ENCODE measurements around the gene TSPAN12. TPM values are rescaled to one million over a fixed set of nuclear protein-coding genes. Genes with fewer than 3 reads are reported as not detected.
A peak's percentile ranks its signal among the peaks of the same experiment; 100 is the strongest.

The TSPAN12 gene
- total and polyA plus RNA-seq, 4 donors = 16.0 to 102 (median 22.8) TPM

- WGBS, 2 donors = 100% methylated on average over 1 of the region's 1 CpG
Measured at GRCh38 chr7:120799147-120799546, 58.8 kb downstream of the TSPAN12 start.

GRCh38 chr7:120797026-120797645 lies 60.8 kb downstream of the TSPAN12 start:
- Histone ChIP-seq H3K4me3 (no peak overlapping the region), H3K9ac (ENCODE audit: insufficient read depth in 1 of 2, low read length in 2 of 2) (no peak overlapping the region), H3K27me3 (ENCODE audit: control insufficient read depth in 3 of 3, insufficient read depth in 3 of 3, low read length in 2 of 3) (no peaks in the 10 kb centered on the region), H3K4me1 (ENCODE audit: control insufficient read depth in 5 of 5, insufficient read depth in 5 of 5, low read length in 5 of 5) (peaks cover 0 to 3% (median 0%) of the 10 kb centered on the region in 5 donors), H3K27ac (ENCODE audit: low read depth in 1 of 2, low read length in 1 of 2) (no peak overlapping the region), H3K36me3 (ENCODE audit: control insufficient read depth in 4 of 4, insufficient read depth in 4 of 4, low read length in 4 of 4) (no peaks in the 10 kb centered on the region), H3K9me3 (ENCODE audit: control insufficient read depth in 4 of 4, insufficient read depth in 3 of 4, low read length in 3 of 4) (no peaks in the 10 kb centered on the region)
- no peak for ATAC-seq (ENCODE audit: insufficient read depth, low FRiP score)
- TF ChIP-seq, protein P1, sequence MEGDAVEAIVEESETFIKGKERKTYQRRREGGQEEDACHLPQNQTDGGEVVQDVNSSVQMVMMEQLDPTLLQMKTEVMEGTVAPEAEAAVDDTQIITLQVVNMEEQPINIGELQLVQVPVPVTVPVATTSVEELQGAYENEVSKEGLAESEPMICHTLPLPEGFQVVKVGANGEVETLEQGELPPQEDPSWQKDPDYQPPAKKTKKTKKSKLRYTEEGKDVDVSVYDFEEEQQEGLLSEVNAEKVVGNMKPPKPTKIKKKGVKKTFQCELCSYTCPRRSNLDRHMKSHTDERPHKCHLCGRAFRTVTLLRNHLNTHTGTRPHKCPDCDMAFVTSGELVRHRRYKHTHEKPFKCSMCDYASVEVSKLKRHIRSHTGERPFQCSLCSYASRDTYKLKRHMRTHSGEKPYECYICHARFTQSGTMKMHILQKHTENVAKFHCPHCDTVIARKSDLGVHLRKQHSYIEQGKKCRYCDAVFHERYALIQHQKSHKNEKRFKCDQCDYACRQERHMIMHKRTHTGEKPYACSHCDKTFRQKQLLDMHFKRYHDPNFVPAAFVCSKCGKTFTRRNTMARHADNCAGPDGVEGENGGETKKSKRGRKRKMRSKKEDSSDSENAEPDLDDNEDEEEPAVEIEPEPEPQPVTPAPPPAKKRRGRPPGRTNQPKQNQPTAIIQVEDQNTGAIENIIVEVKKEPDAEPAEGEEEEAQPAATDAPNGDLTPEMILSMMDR (IDR thresholded peaks at IDR 0.05; ENCODE audit: control extremely low read depth, extremely low read depth) = no peak
- no peak for DNase-seq
- 98% methylated on average over 7 of the region's 7 CpGs for WGBS, 2 donors

More at GRCh38 chr7:120799147-120799546, 58.8 kb downstream of the TSPAN12 start:
- no peak for ATAC-seq (ENCODE audit: insufficient read depth, low FRiP score)
- Histone ChIP-seq H3K36me3 (ENCODE audit: control insufficient read depth in 4 of 4, insufficient read depth in 4 of 4, low read length in 4 of 4) (no peaks in the 10 kb centered on the region), H3K9me3 (ENCODE audit: control insufficient read depth in 4 of 4, insufficient read depth in 3 of 4, low read length in 3 of 4) (no peaks in the 10 kb centered on the region), H3K9ac (ENCODE audit: insufficient read depth in 1 of 2, low read length in 2 of 2) (no peak overlapping the region), H3K27me3 (ENCODE audit: control insufficient read depth in 3 of 3, insufficient read depth in 3 of 3, low read length in 2 of 3) (no peaks in the 10 kb centered on the region), H3K27ac (ENCODE audit: low read depth in 1 of 2, low read length in 1 of 2) (no peak overlapping the region), H3K4me1 (ENCODE audit: control insufficient read depth in 5 of 5, insufficient read depth in 5 of 5, low read length in 5 of 5) (peaks cover 0 to 5% (median 0%) of the 10 kb centered on the region in 5 donors), H3K4me3 (no peak overlapping the region)
- TF ChIP-seq, protein P1 (IDR thresholded peaks at IDR 0.05; ENCODE audit: control extremely low read depth, extremely low read depth) = no peak
- DNase-seq = no peak

DNA sequence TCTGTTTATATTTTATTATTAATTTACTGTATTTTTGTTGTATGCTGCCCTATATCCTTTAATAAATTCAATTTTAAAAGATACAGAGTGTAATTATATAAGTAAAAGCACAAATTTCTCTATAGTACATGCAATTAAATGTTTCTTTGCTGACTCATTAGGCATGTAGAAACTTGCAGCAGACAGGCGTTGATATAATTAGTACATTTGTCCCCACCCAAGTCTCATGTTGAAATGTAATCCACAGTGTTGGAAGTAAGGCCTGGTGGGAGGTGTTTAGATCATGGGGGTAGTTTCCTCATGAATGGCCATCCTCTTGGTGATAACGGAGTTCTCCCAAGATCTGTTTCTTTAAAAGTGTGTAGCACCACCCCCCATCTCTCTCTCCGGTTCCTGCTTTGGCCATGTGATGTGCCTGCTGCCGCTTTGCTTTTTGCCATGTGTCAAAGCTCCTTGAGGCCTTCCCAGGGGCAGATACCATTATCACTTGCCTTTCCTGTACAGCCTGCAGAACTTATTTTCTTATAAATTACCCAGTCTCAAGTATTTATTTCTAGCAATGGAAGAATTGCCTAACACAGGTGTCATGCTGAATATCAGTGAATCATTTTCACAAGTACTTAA lies 63.7 kb downstream of the TSPAN12 start:
- TF ChIP-seq, protein P1 (IDR thresholded peaks at IDR 0.05; ENCODE audit: control extremely low read depth, extremely low read depth) = no peak
- 69% methylated on average over 4 of the region's 4 CpGs for WGBS, 2 donors
- Histone ChIP-seq H3K9ac (ENCODE audit: insufficient read depth in 1 of 2, low read length in 2 of 2) (no peak overlapping the region), H3K4me3 (no peak overlapping the region), H3K9me3 (ENCODE audit: control insufficient read depth in 4 of 4, insufficient read depth in 3 of 4, low read length in 3 of 4) (no peaks in the 10 kb centered on the region), H3K27me3 (ENCODE audit: control insufficient read depth in 3 of 3, insufficient read depth in 3 of 3, low read length in 2 of 3) (no peaks in the 10 kb centered on the region), H3K36me3 (ENCODE audit: control insufficient read depth in 4 of 4, insufficient read depth in 4 of 4, low read length in 4 of 4) (peaks cover 0 to 4% (median 0%) of the 10 kb centered on the region in 4 donors), H3K27ac (ENCODE audit: low read depth in 1 of 2, low read length in 1 of 2) (peak overlapping the region in 1 of 2 donors; percentile 0), H3K4me1 (ENCODE audit: control insufficient read depth in 5 of 5, insufficient read depth in 5 of 5, low read length in 5 of 5) (peaks cover 0 to 4% (median 0%) of the 10 kb centered on the region in 5 donors)
- no peak for DNase-seq
- ATAC-seq (ENCODE audit: insufficient read depth, low FRiP score) = no peak

Data from lung (tissue), 12 donors.